GM12878 (cell line): Measurements from ENCODE around the gene GINS1. TPM values are rescaled to one million over a fixed set of nuclear protein-coding genes. Genes with fewer than 3 reads are reported as not detected.

Experiments
- ATAC-seq: fragments of 200-7000 bp; cut with Tn5 transposase; 3 replicates; pipeline ENCODE4 v1.9.1; 2020; ENCODE audit warnings: mild to moderate bottlenecking, moderate library complexity
- Bru-seq: library from RNA; stranded (reverse); fragments of 400-500 nt; gene quantifications from one replicate; lab custom pipeline; 2021; lab: Mats Ljungman, UMichigan
- BruChase-seq, 2 experiments: library from RNA; stranded (reverse); fragments of 400-500 nt; gene quantifications; one replicate each; lab custom pipeline; 2021; lab: Mats Ljungman, UMichigan
- BruUV-seq: library from RNA; stranded (reverse); fragments of 400-500 nt; replicated peaks from 2 replicates; lab custom pipeline; 2021; lab: Mats Ljungman, UMichigan
- CTCF ChIA-PET: fragments of 300-600 bp; sonication (Branson Sonifier 250); formaldehyde crosslinking; extraction: SDS; loops from one replicate; lab custom pipeline; 2021; ENCODE audit warnings: inconsistent platforms; lab: Yijun Ruan, JAX
- POLR2A ChIA-PET: fragments of 350-600 bp; formaldehyde crosslinking; extraction: SDS; loops from one replicate; lab custom pipeline; 2021; ENCODE audit warnings: inconsistent platforms; lab: Charles Lee
- RAD21 ChIA-PET: fragments of 300-600 bp; sonication (Branson Sonifier 250); formaldehyde crosslinking; loops from one replicate; lab custom pipeline; 2023; ENCODE audit warnings: antibody characterized with exemption; ENCODE audit not compliant: unreplicated experiment; lab: Charles Lee
- SMC1A ChIA-PET: fragments of 300-600 bp; sonication (Branson Sonifier 250); formaldehyde crosslinking; loops from one replicate; lab custom pipeline; 2023; ENCODE audit not compliant: unreplicated experiment, uncharacterized antibody; lab: Charles Lee
- DNase-seq: peaks from one replicate; pipeline ENCODE4 v3.0.0-alpha.2; 2011; ENCODE audit warnings: low read depth, low spot score
- FAIRE-seq: peaks from 3 replicates; lab custom pipeline; 2011; peaks lifted over from hg19 to GRCh38; lab: Jason Lieb, UNC
- H2AFZ ChIP-seq: 2 replicates; pipeline ENCODE4 v1.6.0; 2011; ENCODE audit warnings: low read depth, low read length, control low read depth; ENCODE audit not compliant: control insufficient read depth
- H3K27ac ChIP-seq: 2 replicates; pipeline ENCODE4 v1.5.1; 2011; ENCODE audit warnings: control low read depth; ENCODE audit not compliant: control insufficient read depth, insufficient read depth
- H3K27me3 ChIP-seq, 2 experiments: replicated peaks in 1 of 2; 2 replicates each; pipeline versions ENCODE4 v1.6.0 to v1.6.1; 2011; ENCODE audit warnings: low read length in 1 of 2; ENCODE audit not compliant: control insufficient read depth in 2 of 2, insufficient read depth in 2 of 2
- H3K36me3 ChIP-seq, 2 experiments: 2 replicates each; pipeline ENCODE4 v1.5.1; 2011; ENCODE audit warnings: low read length in 1 of 2; ENCODE audit not compliant: control insufficient read depth in 2 of 2, insufficient read depth in 2 of 2
- H3K4me1 ChIP-seq: 2 replicates; pipeline ENCODE4 v1.6.1; 2011; ENCODE audit warnings: mild to moderate bottlenecking, low read length, moderate library complexity, mixed read lengths; ENCODE audit not compliant: control insufficient read depth, insufficient read depth
- H3K4me2 ChIP-seq: 2 replicates; pipeline ENCODE4 v1.6.0; 2011; ENCODE audit warnings: control low read depth; ENCODE audit not compliant: control insufficient read depth, insufficient read depth
- H3K4me3 ChIP-seq: fragments of 200-600 bp; sonication (generic); 2 replicates; pipeline ENCODE4 v1.5.1; 2016
- H3K79me2 ChIP-seq: 2 replicates; pipeline ENCODE4 v1.6.0; 2011; ENCODE audit warnings: low read length; ENCODE audit not compliant: control insufficient read depth, insufficient read depth
- H3K9ac ChIP-seq: 2 replicates; pipeline ENCODE4 v1.8.0; 2011; ENCODE audit warnings: low read length, control low read depth, mixed read lengths; ENCODE audit not compliant: control insufficient read depth, insufficient read depth
- H3K9me3 ChIP-seq: replicated peaks from 3 replicates; pipeline ENCODE4 v1.5.1; 2011; ENCODE audit warnings: mild to moderate bottlenecking, low read length; ENCODE audit not compliant: control insufficient read depth, insufficient read depth
- H4K20me1 ChIP-seq: 2 replicates; pipeline ENCODE4 v1.6.0; 2011; ENCODE audit not compliant: control insufficient read depth, insufficient read depth
- CEBPB ChIP-seq, 2 experiments: fragments of 150-350 bp in 1 of 2; IDR thresholded peaks; 2 replicates each; pipeline ENCODE4 v1.6.1; 2012 to 2014; ENCODE audit warnings: low read depth in 2 of 2, low read length in 2 of 2, borderline replicate concordance in 1 of 2, inconsistent platforms in 1 of 2
- CHD2 ChIP-seq: IDR thresholded peaks from 2 replicates; pipeline ENCODE4 v1.6.1; 2011; ENCODE audit warnings: low read depth, low read length, improper control_type of control experiment, borderline replicate concordance
- CHD4 ChIP-seq: fragments of 200-600 bp; sonication (generic); IDR thresholded peaks from 2 replicates; pipeline ENCODE4 v1.6.1; 2016; ENCODE audit warnings: mild to moderate bottlenecking
- CREM ChIP-seq: IDR thresholded peaks from 2 replicates; pipeline ENCODE4 v1.6.1; 2014; ENCODE audit warnings: antibody characterized with exemption, low read depth
- EGR1 ChIP-seq, 2 experiments: IDR thresholded peaks; 1 replicate in 1 of 2; 2 replicates in 1 of 2; pipeline ENCODE4 v1.6.1; 2011 to 2012; ENCODE audit warnings: low read depth in 2 of 2, low read length in 2 of 2, borderline replicate concordance in 1 of 2, mild to moderate bottlenecking in 1 of 2, moderate library complexity in 1 of 2
- ELK1 ChIP-seq: IDR thresholded peaks from 2 replicates; pipeline ENCODE4 v1.6.1; 2012; ENCODE audit warnings: low read depth, low read length, improper control_type of control experiment
- IKZF1 ChIP-seq: fragments of 450-650 bp; conservative IDR thresholded peaks from 2 replicates; pipeline ENCODE4 v1.6.1; 2017; ENCODE audit warnings: antibody characterized with exemption, mild to moderate bottlenecking
- MAX ChIP-seq: IDR thresholded peaks from 2 replicates; pipeline ENCODE4 v1.6.1; 2012; ENCODE audit warnings: low read depth, low read length, improper control_type of control experiment
- MTA3 ChIP-seq: IDR thresholded peaks from 2 replicates; pipeline ENCODE4 v1.6.1; 2012; ENCODE audit warnings: low read length, inconsistent platforms, borderline replicate concordance
- NR2F1 ChIP-seq: fragments of 450-650 bp; conservative IDR thresholded peaks from 2 replicates; pipeline ENCODE4 v1.6.1; 2017; ENCODE audit warnings: mild to moderate bottlenecking
- POLR2A ChIP-seq: IDR thresholded peaks from 2 replicates; pipeline ENCODE4 v1.6.1; 2011; ENCODE audit warnings: low read depth, mild to moderate bottlenecking, low read length
- ZNF687 ChIP-seq: fragments of 450-650 bp; IDR thresholded peaks from 2 replicates; pipeline ENCODE4 v1.6.1; 2017; ENCODE audit warnings: mild to moderate bottlenecking, moderate library complexity
- WGBS: methylation state at CpG from one replicate; pipeline ENCODE4 v1.1.6; 2016; ENCODE audit warnings: low lambda C conversion rate; ENCODE audit not compliant: insufficient replicate concordance, insufficient coverage; ENCODE audit errors: missing lambda C conversion rate; 5-methylcytosine and 5-hydroxymethylcytosine counted together
- in situ Hi-C: fragments of 300-500 bp; cut with MboI; formaldehyde crosslinking; loops from 9 replicates; pipeline ENCODE4 v1.14.3; 2018; ENCODE audit warnings: mixed read lengths
- intact Hi-C: fragments of 100-400 bp; cut with micrococcal nuclease; formaldehyde crosslinking; loops from one replicate; pipeline ENCODE4 v1.14.2; 2022; ENCODE audit not compliant: unreplicated experiment
- long read RNA-seq, 2 experiments: library from polyadenylated mRNA; unstranded; transcript quantifications; one replicate each; pipeline ENCODE4 v2.0.0, GENCODE V29; 2019 to 2020
- polyA minus RNA-seq, 3 experiments: library from RNA; depleted of rRNA, polyadenylated mRNA; stranded (reverse); fragments of >200 nt; gene quantifications; 2 replicates each; pipeline ENCODE4 v1.2.3, GENCODE V29; 2011
- polyA plus RNA-seq, 11 experiments: library from polyadenylated mRNA; depleted of rRNA in 4 of 11; unstranded in 6 of 11; stranded (reverse) in 5 of 11; fragments of >200 nt; fragmentation: Nextera tagmentation in 4 of 11; fragmentation: Illumina TruSeq in 1 of 11; extraction: Ambion mirVana in 4 of 11; extraction: Trizol in 1 of 11; gene quantifications; 1 replicate in 1 of 11; 2 replicates in 10 of 11; pipeline versions ENCODE4 v1.2.1 to v1.2.3, GENCODE V29; 2011 to 2016; ENCODE audit warnings: inconsistent platforms in 2 of 11, missing spikeins in 2 of 11, low read depth in 1 of 11
- total RNA-seq, 4 experiments: library from RNA; depleted of rRNA in 3 of 4; stranded (reverse); fragments of >200 nt in 3 of 4; fragmentation: Illumina TruSeq in 1 of 4; extraction: Trizol in 1 of 4; gene quantifications; 2 replicates each; pipeline versions ENCODE4 v1.2.1 to v1.2.3, GENCODE V29; 2013 to 2021

GINS1 gene
- total RNA-seq (2013; cell fraction: nucleolus; rRNA removed): 16.8 and 17.9 TPM in 2 replicates
- total RNA-seq (2014; rRNA removed) (31.1 and 35.3 TPM in 2 replicates), total RNA-seq (2014; rRNA removed; fragmentation: Illumina TruSeq; extraction: Trizol) (26.1 and 29.1 TPM in 2 replicates), total RNA-seq (2021) (33.8 and 35.6 TPM in 2 replicates), polyA plus RNA-seq (2011; rRNA removed) (34.1 and 47.5 TPM in 2 replicates), polyA plus RNA-seq (2014; fragmentation: Illumina TruSeq; extraction: Trizol) (25.2 and 30.0 TPM in 2 replicates), polyA plus RNA-seq (2014; fragmentation: Nextera tagmentation; extraction: Ambion mirVana) (10 to 100 TPM; 13.0 to 20.0 TPM), polyA plus RNA-seq (2014; rRNA removed) (25.3 and 29.6 TPM in 2 replicates), polyA plus RNA-seq (2016; fragmentation: Nextera tagmentation; extraction: Ambion mirVana) (10 to 100 TPM; 40.5 to 44.6 TPM), polyA minus RNA-seq (2011; rRNA and poly(A)+ RNA removed) (16.5 and 18.3 TPM in 2 replicates), Bru-seq, nascent RNA (percentile 62 among the genes with signal in this experiment), BruChase-seq, experiment 1, labeled RNA remaining after a 6-hour chase (percentile 70 among the genes with signal in this experiment), BruChase-seq, experiment 2, labeled RNA remaining after a 2-hour chase (percentile 70 among the genes with signal in this experiment)
- polyA plus RNA-seq (2011; ENCODE audit: low read depth): 6.9 TPM
- 15.9 and 18.7 TPM in 2 replicates for polyA plus RNA-seq (2011; cell fraction: cytosol; rRNA removed)
- polyA plus RNA-seq (2011; cell fraction: nucleus; rRNA removed): 10.0 and 15.1 TPM in 2 replicates
- polyA plus RNA-seq (2012): 8.0 and 10.6 TPM in 2 replicates
- 8.8 and 10.1 TPM in 2 replicates for polyA minus RNA-seq (2011; cell fraction: cytosol; rRNA and poly(A)+ RNA removed)
- 4.0 and 9.7 TPM in 2 replicates for polyA minus RNA-seq (2011; cell fraction: nucleus; rRNA and poly(A)+ RNA removed)
- long read RNA-seq, experiment 1, transcript GINS1-201 (7 exons, 3,249 nt): major isoform, 5 of 10 reads
- long read RNA-seq, experiment 1, partial matches to known transcripts: 0 of 10 reads
- long read RNA-seq, experiment 1, other reads (novel, unspliced or antisense): 5 of 10 reads
- long read RNA-seq, experiment 2, transcript GINS1-201 (7 exons, 3,249 nt): major isoform, 12 of 21 reads
- long read RNA-seq, experiment 2, partial matches to known transcripts: 1 of 21 reads
- long read RNA-seq, experiment 2, other reads (novel, unspliced or antisense): 8 of 21 reads

GRCh38 chr20:25407311-25408169, at the start of gene GINS1:
TSS of gene GINS1 (plus strand) at chr20:25407673. CDS start at chr20:25407821, 148 bp downstream.
- FAIRE-seq (peak; percentile 80), DNase-seq (peak; percentile 65), ATAC-seq (peak; percentile 94)
- Histone ChIP-seq H3K4me1 (peaks cover 9% of the 10 kb centered on the region), H3K9ac (peak within 1 kb of the TSS; percentile 98), H3K4me2 (peak within 1 kb of the TSS; percentile 48), H4K20me1 (no peaks in the 10 kb centered on the region), H3K27me3 (no peaks in the 10 kb centered on the region), H3K4me3 (peak within 1 kb of the TSS; percentile 87), H2AFZ (peak within 1 kb of the TSS; percentile 64), H3K9me3 (peaks cover 2% of the 10 kb centered on the region; the same call in 2 of the 3 replicates), H3K27ac (peak within 1 kb of the TSS; percentile 93), H3K36me3 (no peaks in the 10 kb centered on the region; a peak in 1 of 4 replicates), H3K79me2 (peaks cover 25% of the 10 kb centered on the region)
- in situ Hi-C loops: loop anchor here (10.0 kb wide), 1 partner anchor 353 kb away; the partner anchor contains the start of gene ACSS1
- RAD21 ChIA-PET: interaction anchor here (1.0 to 1.8 kb wide), 6 partner anchors 9 to 160 kb away, joined by 3 to 9 read pairs (median 4); partner anchors contain the start of genes ABHD12 and PYGB
- BruUV-seq: TSS peak; percentile 83
- intact Hi-C loops: no loop called here
- SMC1A ChIA-PET: interaction anchor here (0.8 to 3.3 kb wide), 11 partner anchors 9 to 345 kb away, joined by 3 to 26 read pairs (median 3); partner anchors contain the start of gene PYGB
- WGBS: 1% methylated on average over 56 of the region's 56 CpGs
- CTCF ChIA-PET: interaction anchor here (0.6 to 3.7 kb wide), 9 partner anchors 9 to 418 kb away, joined by 3 to 40 read pairs (median 3); no protein-coding TSS in a partner anchor
- POLR2A ChIA-PET: interaction anchor here (0.8 to 1.2 kb wide), 4 partner anchors 11 to 286 kb away, joined by 3 read pairs; partner anchors contain the start of genes ABHD12 and PYGB
- no peak for TF ChIP-seq ZNF687
- TF ChIP-seq EGR1 (IDR thresholded peaks at IDR 0.05; ENCODE audit: borderline replicate concordance in 1 of 2, low read depth in 2 of 2, low read length in 2 of 2): peak; percentile 4 to 29; a peak in 2 of 3 replicates
- TF ChIP-seq CHD2: peak; percentile 66; the same call in 1 of the 2 replicates
- peak; percentile 85 for TF ChIP-seq MAX
- no peak for TF ChIP-seq CEBPB (IDR thresholded peaks at IDR 0.05; ENCODE audit: borderline replicate concordance in 1 of 2, low read depth in 2 of 2, low read length in 2 of 2)
- TF ChIP-seq POLR2A: peak; percentile 94
- no peak for TF ChIP-seq CHD4
- no peak for TF ChIP-seq MTA3
- TF ChIP-seq NR2F1: no peak
- TF ChIP-seq IKZF1: peak; percentile 89
- TF ChIP-seq CREM: peak; percentile 42
- TF ChIP-seq ELK1: no peak
